ENCODE results near the gene OR2L3. TPM values are rescaled to one million over a fixed set of nuclear protein-coding genes. Genes with fewer than 3 reads are reported as not detected.
A peak's percentile ranks its signal among the peaks of the same experiment; 100 is the strongest.
"Not testable (repeated sequence)": the region's sequence is repeated elsewhere in the genome, so short reads cannot be mapped to it uniquely, and the experiment has no call there.

The OR2L3 gene
- total RNA-seq, 6 experiments from 2014 or later = not detected

DNA sequence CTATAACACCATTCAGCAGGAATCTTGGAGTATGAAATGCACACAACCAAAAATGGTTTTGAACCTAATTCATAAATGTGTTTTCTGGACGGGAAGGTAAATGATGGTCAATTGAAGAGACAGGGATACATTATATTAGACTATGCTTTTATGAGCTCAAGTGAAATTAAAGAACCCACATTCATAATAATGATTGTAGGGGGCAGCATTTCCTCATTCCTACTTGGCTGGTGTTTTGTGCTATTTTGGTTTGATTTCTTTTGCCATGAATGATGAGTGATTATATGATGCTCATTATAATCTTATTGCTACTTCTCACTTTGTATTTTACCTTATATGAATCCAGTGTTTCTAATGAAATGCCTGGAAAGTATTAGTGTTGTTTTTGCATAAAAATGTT is 372 bp downstream of the OR2L3 start:
- H3K36me3 ChIP-seq = no peaks in the 10 kb centered on the region
- no peak overlapping the region for H3K4me3 ChIP-seq
- no peaks in the 10 kb centered on the region for H3K9me3 ChIP-seq
- intact Hi-C loops (cut with DNase I) = no loop called here
- H3K27me3 ChIP-seq = no peaks in the 10 kb centered on the region
- DNase-seq (no peak), ATAC-seq (no peak)
- WGBS (ENCODE audit: insufficient coverage, low coverage, low lambda C conversion rate, missing lambda C conversion rate) = 30% methylated on average over 1 of the region's 1 CpG
- no peaks in the 10 kb centered on the region for H3K4me1 ChIP-seq
- H3K27ac ChIP-seq = no peak overlapping the region
- TF ChIP-seq CTCF (IDR thresholded peaks at IDR 0.05) = no peak
- no peak for TF ChIP-seq POLR2A (IDR thresholded peaks at IDR 0.05)

DNA sequence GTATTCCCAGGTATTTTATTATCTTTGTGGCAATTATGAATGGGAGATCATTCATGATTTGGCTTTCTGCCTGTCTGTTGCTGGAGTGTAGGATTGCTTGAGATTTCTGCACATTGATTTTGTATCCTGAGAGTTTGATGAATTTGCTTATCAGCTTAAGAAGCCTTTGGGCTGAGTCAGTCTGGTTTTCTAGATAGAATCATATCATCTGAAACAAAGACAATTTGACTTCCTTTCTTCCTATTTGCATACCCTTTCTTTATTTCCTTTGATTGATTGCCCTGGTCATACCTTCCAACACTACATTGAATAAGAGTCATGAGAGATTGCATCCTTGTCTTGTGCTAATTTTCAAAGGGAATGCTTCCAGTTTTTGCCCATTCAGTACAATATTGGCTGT is 8.0 kb downstream of the OR2L3 start:
- Histone ChIP-seq H3K9me3 (peaks cover 0 to 3% (median 0%) of the 10 kb centered on the region in 4 donors), H3K27me3 (no peaks in the 10 kb centered on the region), H3K27ac (no peak overlapping the region), H3K36me3 (no peaks in the 10 kb centered on the region), H3K4me3 (no peak overlapping the region), H3K4me1 (no peaks in the 10 kb centered on the region)
- no peak for DNase-seq
- intact Hi-C loops (cut with DNase I) = no loop called here
- TF ChIP-seq POLR2A (IDR thresholded peaks at IDR 0.05) = no peak
- TF ChIP-seq CTCF (IDR thresholded peaks at IDR 0.05) = no peak
- ATAC-seq = no peak

DNA sequence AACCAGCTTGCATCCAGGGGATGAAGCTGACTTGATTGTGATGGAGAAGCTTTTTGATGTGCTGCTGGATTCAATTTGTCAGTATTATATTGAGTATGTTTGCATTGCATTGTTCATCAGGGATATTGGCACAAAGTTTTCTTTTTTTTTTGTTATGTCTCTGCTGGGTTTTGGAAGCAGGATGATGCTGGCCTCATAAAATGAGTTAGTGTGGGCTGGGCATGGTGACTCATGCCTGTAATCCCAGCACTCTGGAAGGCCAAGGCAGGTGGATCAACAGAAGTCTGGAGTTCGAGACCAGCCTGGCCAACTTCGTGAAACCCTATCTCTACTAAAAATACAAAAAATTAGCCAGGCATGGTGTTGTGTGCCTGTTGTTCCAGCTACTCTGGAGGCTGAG is 8.6 kb downstream of the OR2L3 start:
- WGBS (ENCODE audit: insufficient coverage, low coverage, low lambda C conversion rate, missing lambda C conversion rate) = 47% methylated on average over 2 of the region's 2 CpGs
- Histone ChIP-seq H3K4me1 (no peaks in the 10 kb centered on the region), H3K4me3 (no peak overlapping the region), H3K36me3 (no peaks in the 10 kb centered on the region), H3K9me3 (peaks cover 0 to 3% (median 0%) of the 10 kb centered on the region in 4 donors), H3K27me3 (no peaks in the 10 kb centered on the region), H3K27ac (no peak overlapping the region)
- ATAC-seq (no peak), DNase-seq (no peak)
- intact Hi-C loops (cut with DNase I) = no loop called here
- TF ChIP-seq POLR2A (IDR thresholded peaks at IDR 0.05) (no peak), CTCF (IDR thresholded peaks at IDR 0.05) (no peak)

DNA sequence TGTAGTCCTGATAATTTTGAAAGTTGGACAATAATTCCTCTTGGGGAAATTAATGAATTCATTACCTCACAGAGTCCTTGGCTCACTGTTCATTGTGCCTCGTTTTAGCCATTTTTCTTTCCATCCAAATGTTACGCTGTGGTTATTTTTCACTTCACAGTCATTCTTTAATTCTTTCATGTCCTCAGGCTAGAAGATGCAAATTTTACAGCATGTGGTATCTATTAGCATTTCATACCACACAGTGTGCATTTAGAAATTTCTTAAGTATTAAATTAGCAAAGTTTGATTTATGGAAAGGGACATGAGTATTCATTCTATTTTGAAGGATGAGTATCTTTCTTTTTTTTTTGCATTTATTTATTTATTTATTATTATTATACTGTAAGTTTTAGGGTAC is 18.4 kb downstream of the OR2L3 start:
- Histone ChIP-seq H3K9me3 (no peaks in the 10 kb centered on the region), H3K27me3 (no peaks in the 10 kb centered on the region), H3K27ac (no peak overlapping the region), H3K4me3 (no peak overlapping the region), H3K4me1 (no peaks in the 10 kb centered on the region), H3K36me3 (no peaks in the 10 kb centered on the region)
- ATAC-seq (no peak), DNase-seq (no peak)
- no peak for TF ChIP-seq POLR2A (IDR thresholded peaks at IDR 0.05)
- no peak for TF ChIP-seq CTCF (IDR thresholded peaks at IDR 0.05)
- intact Hi-C loops (cut with DNase I) = no loop called here
- WGBS (ENCODE audit: insufficient coverage, low coverage, low lambda C conversion rate, missing lambda C conversion rate) = 38% methylated on average over 2 of the region's 2 CpGs

DNA sequence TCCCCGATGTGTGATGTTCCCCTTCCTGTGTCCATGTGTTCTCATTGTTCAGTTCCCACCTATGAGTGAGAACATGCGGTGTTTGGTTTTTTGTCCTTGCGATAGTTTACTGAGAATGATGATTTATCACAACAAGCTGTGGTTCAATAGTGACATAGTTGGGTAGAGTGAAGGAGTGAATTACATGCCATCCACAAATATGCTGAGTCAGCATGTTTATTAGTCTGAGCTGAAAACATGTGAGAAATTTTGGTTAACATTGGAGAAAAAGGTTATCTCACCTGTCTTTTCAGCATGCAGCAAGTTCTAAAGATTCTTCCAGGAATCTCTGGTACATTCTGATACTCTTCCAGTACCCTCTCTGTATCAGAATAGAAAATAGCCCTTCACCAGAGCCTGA is 19.0 kb downstream of the OR2L3 start:
- Histone ChIP-seq H3K4me3 (no peak overlapping the region), H3K36me3 (no peaks in the 10 kb centered on the region), H3K27ac (no peak overlapping the region), H3K9me3 (no peaks in the 10 kb centered on the region), H3K27me3 (no peaks in the 10 kb centered on the region), H3K4me1 (no peaks in the 10 kb centered on the region)
- DNase-seq (no peak), ATAC-seq (no peak)
- TF ChIP-seq CTCF (IDR thresholded peaks at IDR 0.05) (no peak), POLR2A (IDR thresholded peaks at IDR 0.05) (no peak)
- WGBS (ENCODE audit: insufficient coverage, low coverage, low lambda C conversion rate, missing lambda C conversion rate) = 85% methylated on average over 3 of the region's 3 CpGs
- intact Hi-C loops (cut with DNase I) = no loop called here

DNA sequence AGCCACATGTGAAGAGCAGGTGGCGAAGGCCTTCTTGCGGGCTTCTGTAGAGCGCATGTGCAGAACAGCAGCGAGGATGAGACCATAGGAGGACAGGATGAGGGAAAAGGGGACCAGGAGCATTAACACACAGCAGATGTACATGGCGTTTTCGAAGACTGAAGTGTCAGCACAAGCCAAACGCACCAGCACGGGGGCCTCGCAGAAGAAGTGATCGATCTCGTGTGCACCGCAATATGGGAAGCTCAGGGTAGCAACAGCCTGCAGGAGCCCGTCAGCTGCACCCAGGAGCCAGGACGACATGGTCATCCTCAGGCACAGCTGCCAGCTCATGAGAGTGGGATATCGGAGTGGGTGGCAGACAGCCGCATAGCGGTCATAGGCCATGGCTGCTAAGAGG is 37.2 kb downstream of the OR2L3 start:
- H3K27me3 ChIP-seq; H3K27ac ChIP-seq; DNase-seq; H3K4me1 ChIP-seq; H3K36me3 ChIP-seq; H3K4me3 ChIP-seq; intact Hi-C loops (cut with DNase I); H3K9me3 ChIP-seq: not testable (repeated sequence)
- 57% methylated on average over 5 of the region's 17 CpGs for WGBS (ENCODE audit: insufficient coverage, low coverage, low lambda C conversion rate, missing lambda C conversion rate)
- peak in 1 of 4 donors; percentile 17 for ATAC-seq
